SK-N-SH (cell line): ENCODE results near the gene AFMID. TPM values are rescaled to one million over a fixed set of nuclear protein-coding genes. Genes with fewer than 3 reads are reported as not detected.

ENCODE experiments used
- CTCF ChIA-PET: fragments of 300-600, 350-600 bp; formaldehyde crosslinking; extraction: SDS; loops from one replicate; lab custom pipeline; 2021; lab: Yijun Ruan, JAX
- POLR2A ChIA-PET: fragments of 350-600 bp; sonication (Branson Sonifier 250); formaldehyde crosslinking; extraction: SDS; loops from one replicate; lab custom pipeline; 2020; ENCODE audit warnings: antibody characterized with exemption, inconsistent platforms; lab: Yijun Ruan, JAX
- DNase-seq: peaks from one replicate; pipeline ENCODE4 v3.0.0; 2012
- H2AFZ ChIP-seq: fragments of 200-600 bp; sonication (generic); 2 replicates; pipeline ENCODE4 v1.8.1; 2016; ENCODE audit warnings: antibody characterized with exemption, mild to moderate bottlenecking, low read depth
- H3F3A ChIP-seq: fragments of 200-600 bp; sonication (generic); replicated peaks from 2 replicates; pipeline ENCODE3; 2016; ENCODE audit warnings: antibody characterized with exemption, mild to moderate bottlenecking; ENCODE audit not compliant: insufficient read depth
- H3K27ac ChIP-seq, 2 experiments: fragments of 200-500 bp in 1 of 2; fragments of 200-600 bp in 1 of 2; sonication (Bioruptor generic) in 1 of 2; sonication (generic), shearing (Covaris generic) in 1 of 2; 2 replicates each; pipeline versions ENCODE4 v1.5.1 to v1.6.1; 2014 to 2016; ENCODE audit warnings: low read depth in 2 of 2, inconsistent platforms in 1 of 2, low read length in 1 of 2, mild to moderate bottlenecking in 1 of 2, mixed read lengths in 1 of 2
- H3K27me3 ChIP-seq: fragments of 200-600 bp; sonication (generic), shearing (Covaris generic); 2 replicates; pipeline ENCODE4 v1.6.1; 2016; ENCODE audit warnings: mixed run types; ENCODE audit not compliant: insufficient read depth
- H3K36me3 ChIP-seq, 2 experiments: fragments of 200-500 bp in 1 of 2; fragments of 200-600 bp in 1 of 2; sonication (Bioruptor generic) in 1 of 2; sonication (generic) in 1 of 2; replicated peaks in 1 of 2; 2 replicates each; pipeline versions ENCODE3 to v1.5.1; 2014 to 2016; ENCODE audit warnings: low read length in 1 of 2, mild to moderate bottlenecking in 1 of 2; ENCODE audit not compliant: insufficient read depth in 2 of 2, control insufficient read depth in 1 of 2
- H3K4me1 ChIP-seq, 2 experiments: fragments of 200-500 bp in 1 of 2; fragments of 200-600 bp in 1 of 2; sonication (Bioruptor generic) in 1 of 2; sonication (generic), shearing (Covaris generic) in 1 of 2; 2 replicates each; pipeline versions ENCODE4 v1.5.1 to v1.6.1; 2014 to 2016; ENCODE audit warnings: low read depth in 1 of 2, low read length in 1 of 2, mixed run types in 1 of 2; ENCODE audit not compliant: insufficient read depth in 2 of 2, control insufficient read depth in 1 of 2
- H3K4me2 ChIP-seq: fragments of 200-600 bp; sonication (generic), shearing (Covaris generic); 2 replicates; pipeline ENCODE4 v1.6.1; 2017; ENCODE audit warnings: mixed run types
- H3K4me3 ChIP-seq, 2 experiments: fragments of 200-500 bp in 1 of 2; fragments of 200-600 bp in 1 of 2; sonication (Bioruptor generic) in 1 of 2; sonication (generic), shearing (Covaris generic) in 1 of 2; 2 replicates each; pipeline versions ENCODE4 v1.5.1 to v1.8.1; 2014 to 2016; ENCODE audit warnings: low read depth in 2 of 2, inconsistent platforms in 1 of 2, low read length in 1 of 2, mild to moderate bottlenecking in 1 of 2, mixed read lengths in 1 of 2, moderate library complexity in 1 of 2
- H3K79me2 ChIP-seq: fragments of 200-600 bp; sonication (generic); 2 replicates; pipeline ENCODE4 v1.8.1; 2017; ENCODE audit warnings: mild to moderate bottlenecking; ENCODE audit not compliant: insufficient read depth
- H3K9ac ChIP-seq: fragments of 200-600 bp; sonication (generic); 2 replicates; pipeline ENCODE4 v1.6.1; 2017; ENCODE audit warnings: mixed run types
- H3K9me2 ChIP-seq: fragments of 200-600 bp; sonication (generic); 2 replicates; pipeline ENCODE4 v1.6.1; 2017; ENCODE audit warnings: mixed run types
- H3K9me3 ChIP-seq: fragments of 200-600 bp; sonication (generic); 2 replicates; pipeline ENCODE4 v1.6.1; 2017; ENCODE audit warnings: mixed run types, mild to moderate bottlenecking, moderate library complexity
- H4K20me1 ChIP-seq: fragments of 200-600 bp; sonication (generic); 2 replicates; pipeline ENCODE4 v1.6.1; 2017; ENCODE audit warnings: mild to moderate bottlenecking, mixed run types; ENCODE audit not compliant: insufficient read depth
- CHD2 ChIP-seq: fragments of 150-350 bp; IDR thresholded peaks from 2 replicates; pipeline ENCODE4 v1.6.1; 2018; ENCODE audit warnings: low read length; ENCODE audit not compliant: partially characterized antibody
- ELF1 ChIP-seq: IDR thresholded peaks from 2 replicates; pipeline ENCODE4 v1.4.0; 2012
- EP300 ChIP-seq, 2 experiments: IDR thresholded peaks; 2 replicates each; pipeline versions ENCODE4 v1.4.0 to v1.6.1; 2012; ENCODE audit warnings: borderline replicate concordance in 1 of 2, low read depth in 1 of 2, low read length in 1 of 2
- FOSL2 ChIP-seq: IDR thresholded peaks from 2 replicates; pipeline ENCODE4 v1.4.0; 2012; ENCODE audit warnings: low read depth, mild to moderate bottlenecking, moderate library complexity, borderline replicate concordance
- GATA2 ChIP-seq: sonication (generic); formaldehyde crosslinking; IDR thresholded peaks from 2 replicates; pipeline ENCODE4 v1.5.0; 2020; ENCODE audit warnings: mild to moderate bottlenecking, missing genetic modification reagents
- MEF2A ChIP-seq: IDR thresholded peaks from 2 replicates; pipeline ENCODE4 v1.4.0; 2012; ENCODE audit warnings: low read depth, borderline replicate concordance
- NRF1 ChIP-seq: IDR thresholded peaks from 2 replicates; pipeline ENCODE4 v1.6.1; 2012; ENCODE audit warnings: low read depth, mild to moderate bottlenecking, low read length
- POLR2AphosphoS5 ChIP-seq: IDR thresholded peaks from 2 replicates; pipeline ENCODE4 v1.6.1; 2012; ENCODE audit warnings: low read depth, low read length
- RAD21 ChIP-seq: IDR thresholded peaks from 2 replicates; pipeline ENCODE4 v1.6.1; 2012; ENCODE audit warnings: mild to moderate bottlenecking, low read length
- RCOR1 ChIP-seq: fragments of 150-350 bp; IDR thresholded peaks from 2 replicates; pipeline ENCODE4 v1.6.1; 2017; ENCODE audit warnings: antibody characterized with exemption, low read length
- SMC3 ChIP-seq: IDR thresholded peaks from 2 replicates; pipeline ENCODE4 v1.6.1; 2012; ENCODE audit warnings: low read depth, low read length, improper control_type of control experiment
- TAF1 ChIP-seq: IDR thresholded peaks from 2 replicates; pipeline ENCODE4 v1.6.1; 2012; ENCODE audit warnings: low read depth, mild to moderate bottlenecking, low read length, moderate library complexity, borderline replicate concordance
- TEAD4 ChIP-seq: IDR thresholded peaks from 2 replicates; pipeline ENCODE4 v1.4.0; 2012; ENCODE audit warnings: mild to moderate bottlenecking, borderline replicate concordance; ENCODE audit not compliant: insufficient read depth
- WGBS: methylation state at CpG from one replicate; pipeline ENCODE4 v1.1.6; 2017; ENCODE audit warnings: low lambda C conversion rate; 5-methylcytosine and 5-hydroxymethylcytosine counted together
- polyA plus RNA-seq, 3 experiments: library from polyadenylated mRNA; depleted of rRNA; stranded (reverse); fragments of >200 nt; gene quantifications; 2 replicates each; pipeline ENCODE4 v1.2.3, GENCODE V29; 2012
- TF ChIP-seq, protein P1 (sequence below): fragments of 150-350 bp; IDR thresholded peaks from 2 replicates; pipeline ENCODE4 v1.6.1; 2017; ENCODE audit warnings: antibody characterized with exemption, low read length, low read depth, borderline replicate concordance
- TF ChIP-seq, protein P2 (sequence below): IDR thresholded peaks from 2 replicates; pipeline ENCODE4 v1.4.0; 2012; ENCODE audit warnings: low read depth, borderline replicate concordance
- TF ChIP-seq, protein P3 (sequence below): IDR thresholded peaks from 2 replicates; pipeline ENCODE4; 2012

The AFMID gene
- polyA plus RNA-seq, 1 of the 3 experiments (the other 2 are of a cell fraction): 44.4 TPM

DNA sequence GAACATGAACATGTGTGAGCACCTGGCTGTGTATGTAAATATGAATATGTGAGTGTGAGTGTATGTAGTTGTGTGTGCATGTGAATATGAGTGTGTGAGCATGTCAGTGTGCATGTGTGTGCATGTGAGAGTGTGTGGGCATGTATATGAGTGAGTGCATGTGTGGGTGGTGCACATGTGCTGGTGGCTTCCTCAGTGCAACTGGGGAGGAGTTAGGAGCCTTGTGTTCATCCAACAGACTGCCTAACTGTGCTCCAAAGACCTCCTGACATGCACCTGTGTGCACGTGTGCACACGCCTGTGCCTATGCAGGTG is 45.7 kb downstream of the AFMID start:
- no peak overlapping the region for H2AFZ ChIP-seq
- no peaks in the 10 kb centered on the region for H3F3A ChIP-seq
- H3K79me2 ChIP-seq: no peaks in the 10 kb centered on the region
- WGBS: 80% methylated on average over 2 of the region's 2 CpGs
- no peaks in the 10 kb centered on the region for H3K9me3 ChIP-seq
- no peak overlapping the region for H3K4me3 ChIP-seq
- ChIA-PET CTCF (interaction anchor here (1.9 kb wide), 1 partner anchor 18 kb away, joined by 11 read pairs; no protein-coding TSS in a partner anchor), POLR2A (no interaction called here)
- no peak overlapping the region for H3K27ac ChIP-seq
- H3K9ac ChIP-seq: no peak overlapping the region
- H3K4me1 ChIP-seq: peaks cover 0 to 23% of the 10 kb centered on the region in 2 experiments; a peak in 1 of 4 replicates
- no peaks in the 10 kb centered on the region for H3K9me2 ChIP-seq
- H3K27me3 ChIP-seq: peaks cover 21% of the 10 kb centered on the region
- TF ChIP-seq CHD2: no peak
- TF ChIP-seq POLR2AphosphoS5: no peak
- no peak for TF ChIP-seq TEAD4
- no peak for TF ChIP-seq RCOR1
- no peak for TF ChIP-seq EP300 (IDR thresholded peaks at IDR 0.05; ENCODE audit: borderline replicate concordance in 1 of 2, low read depth in 1 of 2, low read length in 1 of 2)
- TF ChIP-seq NRF1: no peak
- TF ChIP-seq RAD21: no peak
- TF ChIP-seq, protein P1, sequence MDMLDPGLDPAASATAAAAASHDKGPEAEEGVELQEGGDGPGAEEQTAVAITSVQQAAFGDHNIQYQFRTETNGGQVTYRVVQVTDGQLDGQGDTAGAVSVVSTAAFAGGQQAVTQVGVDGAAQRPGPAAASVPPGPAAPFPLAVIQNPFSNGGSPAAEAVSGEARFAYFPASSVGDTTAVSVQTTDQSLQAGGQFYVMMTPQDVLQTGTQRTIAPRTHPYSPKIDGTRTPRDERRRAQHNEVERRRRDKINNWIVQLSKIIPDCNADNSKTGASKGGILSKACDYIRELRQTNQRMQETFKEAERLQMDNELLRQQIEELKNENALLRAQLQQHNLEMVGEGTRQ: no peak
- no peak for TF ChIP-seq GATA2 (CRISPR knock-in tag)
- TF ChIP-seq, protein P2, sequence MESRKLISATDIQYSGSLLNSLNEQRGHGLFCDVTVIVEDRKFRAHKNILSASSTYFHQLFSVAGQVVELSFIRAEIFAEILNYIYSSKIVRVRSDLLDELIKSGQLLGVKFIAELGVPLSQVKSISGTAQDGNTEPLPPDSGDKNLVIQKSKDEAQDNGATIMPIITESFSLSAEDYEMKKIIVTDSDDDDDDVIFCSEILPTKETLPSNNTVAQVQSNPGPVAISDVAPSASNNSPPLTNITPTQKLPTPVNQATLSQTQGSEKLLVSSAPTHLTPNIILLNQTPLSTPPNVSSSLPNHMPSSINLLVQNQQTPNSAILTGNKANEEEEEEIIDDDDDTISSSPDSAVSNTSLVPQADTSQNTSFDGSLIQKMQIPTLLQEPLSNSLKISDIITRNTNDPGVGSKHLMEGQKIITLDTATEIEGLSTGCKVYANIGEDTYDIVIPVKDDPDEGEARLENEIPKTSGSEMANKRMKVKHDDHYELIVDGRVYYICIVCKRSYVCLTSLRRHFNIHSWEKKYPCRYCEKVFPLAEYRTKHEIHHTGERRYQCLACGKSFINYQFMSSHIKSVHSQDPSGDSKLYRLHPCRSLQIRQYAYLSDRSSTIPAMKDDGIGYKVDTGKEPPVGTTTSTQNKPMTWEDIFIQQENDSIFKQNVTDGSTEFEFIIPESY: no peak
- no peak for TF ChIP-seq ELF1
- TF ChIP-seq TAF1: no peak
- TF ChIP-seq SMC3: no peak
- TF ChIP-seq, protein P3, sequence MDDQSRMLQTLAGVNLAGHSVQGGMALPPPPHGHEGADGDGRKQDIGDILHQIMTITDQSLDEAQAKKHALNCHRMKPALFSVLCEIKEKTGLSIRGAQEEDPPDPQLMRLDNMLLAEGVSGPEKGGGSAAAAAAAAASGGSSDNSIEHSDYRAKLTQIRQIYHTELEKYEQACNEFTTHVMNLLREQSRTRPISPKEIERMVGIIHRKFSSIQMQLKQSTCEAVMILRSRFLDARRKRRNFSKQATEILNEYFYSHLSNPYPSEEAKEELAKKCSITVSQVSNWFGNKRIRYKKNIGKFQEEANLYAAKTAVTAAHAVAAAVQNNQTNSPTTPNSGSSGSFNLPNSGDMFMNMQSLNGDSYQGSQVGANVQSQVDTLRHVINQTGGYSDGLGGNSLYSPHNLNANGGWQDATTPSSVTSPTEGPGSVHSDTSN: no peak
- no peak for TF ChIP-seq FOSL2
- no peak for TF ChIP-seq MEF2A
- no peaks in the 10 kb centered on the region for H4K20me1 ChIP-seq
- no peak overlapping the region for H3K4me2 ChIP-seq
- no peak for DNase-seq
- no peaks in the 10 kb centered on the region for H3K36me3 ChIP-seq
